ENCODE measurements around the gene DBH.

DBH gene

DNA sequence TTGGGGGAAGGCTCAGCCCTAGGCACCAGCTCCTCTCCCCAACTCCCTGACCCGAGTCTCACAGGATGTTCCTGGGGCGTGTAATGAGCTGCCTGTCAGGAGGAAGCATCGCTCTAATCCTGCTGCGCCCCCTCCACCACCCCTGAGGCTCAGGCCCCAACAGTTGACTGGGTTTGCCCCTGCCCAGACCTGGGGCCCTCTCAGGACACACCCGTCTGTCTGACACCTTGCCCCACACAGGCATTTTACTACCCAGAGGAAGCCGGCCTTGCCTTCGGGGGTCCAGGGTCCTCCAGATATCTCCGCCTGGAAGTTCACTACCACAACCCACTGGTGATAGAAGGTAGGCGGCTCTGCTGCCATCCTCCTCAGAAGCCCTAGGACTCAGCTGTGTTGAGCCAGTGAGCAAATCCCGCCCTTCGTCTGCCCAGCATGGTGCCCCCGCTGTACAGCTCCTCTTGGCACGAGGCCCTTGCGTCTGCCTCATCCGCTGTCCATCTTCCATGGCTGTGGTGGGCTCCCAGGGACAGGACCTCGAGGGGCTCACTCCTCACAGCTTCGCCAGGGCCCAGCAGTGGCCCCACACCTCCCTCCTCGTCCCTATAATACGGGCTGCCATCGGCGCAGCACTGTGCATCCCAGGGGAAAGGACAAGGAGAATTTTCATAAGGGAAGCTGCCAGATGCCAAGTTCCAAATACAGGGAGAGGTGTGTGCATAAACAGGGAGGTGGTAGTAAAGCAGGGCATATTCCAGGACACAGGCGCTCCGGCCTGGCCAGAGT, 8.0 kb downstream of the DBH start:
- no peak for DNase-seq (ENCODE audit: low spot score)

DNA sequence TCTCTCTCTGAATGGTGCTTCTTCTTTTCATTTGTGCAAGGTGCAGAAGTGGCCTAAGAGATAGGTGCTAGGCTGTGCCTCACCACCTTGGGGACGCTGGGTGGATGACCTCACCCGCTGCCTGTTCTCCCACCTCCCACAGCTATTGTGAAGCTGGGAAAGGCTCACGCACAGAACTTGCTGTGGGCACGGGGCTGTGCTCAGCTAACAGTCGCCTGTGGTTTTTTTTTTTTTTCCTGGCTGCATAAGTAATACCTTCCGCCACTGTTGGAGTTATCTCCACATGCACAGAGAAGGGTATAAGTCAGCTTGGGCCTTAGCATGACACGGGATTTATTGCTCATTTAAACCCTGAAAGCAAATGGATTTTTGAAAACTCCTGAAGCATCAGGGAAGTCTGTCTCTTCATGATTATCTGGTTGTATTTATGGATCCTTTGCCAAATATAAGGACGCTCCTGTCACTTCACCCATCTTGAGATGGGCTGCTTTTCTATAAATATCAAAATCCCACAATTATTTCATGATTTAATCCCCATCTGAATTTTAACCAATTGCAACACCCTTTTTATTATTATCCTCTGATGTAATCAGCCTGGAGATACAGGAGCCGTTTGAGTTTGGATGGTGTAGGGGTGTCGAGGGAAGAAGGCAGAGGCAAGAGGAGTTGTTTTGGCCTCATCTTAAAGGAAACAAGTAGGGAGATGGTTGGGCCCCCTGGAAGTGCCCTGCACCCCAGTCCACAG, 9.0 kb downstream of the DBH start:
- DNase-seq (ENCODE audit: low spot score): no peak

DNA sequence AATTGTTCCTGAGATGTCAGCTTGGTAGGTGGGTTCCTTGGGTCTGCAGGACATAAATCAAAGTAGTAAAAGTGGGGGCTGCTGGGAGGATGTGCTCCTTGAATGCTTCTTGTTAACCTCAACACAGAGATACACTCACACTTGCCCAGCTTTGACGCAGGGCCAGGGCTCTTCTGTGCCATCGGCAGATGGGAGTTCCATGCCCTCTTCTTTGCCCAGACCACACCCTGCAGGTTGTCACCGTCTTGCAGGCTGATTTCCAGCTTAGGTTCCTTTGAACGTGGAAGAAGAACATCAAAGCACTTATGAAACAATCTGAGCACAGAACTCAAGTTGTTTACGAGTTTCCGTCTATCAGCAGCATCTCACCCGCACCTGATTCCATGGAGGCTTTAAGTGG, 11.0 kb downstream of the DBH start:
- DNase-seq (ENCODE audit: low spot score): no peak

DNA sequence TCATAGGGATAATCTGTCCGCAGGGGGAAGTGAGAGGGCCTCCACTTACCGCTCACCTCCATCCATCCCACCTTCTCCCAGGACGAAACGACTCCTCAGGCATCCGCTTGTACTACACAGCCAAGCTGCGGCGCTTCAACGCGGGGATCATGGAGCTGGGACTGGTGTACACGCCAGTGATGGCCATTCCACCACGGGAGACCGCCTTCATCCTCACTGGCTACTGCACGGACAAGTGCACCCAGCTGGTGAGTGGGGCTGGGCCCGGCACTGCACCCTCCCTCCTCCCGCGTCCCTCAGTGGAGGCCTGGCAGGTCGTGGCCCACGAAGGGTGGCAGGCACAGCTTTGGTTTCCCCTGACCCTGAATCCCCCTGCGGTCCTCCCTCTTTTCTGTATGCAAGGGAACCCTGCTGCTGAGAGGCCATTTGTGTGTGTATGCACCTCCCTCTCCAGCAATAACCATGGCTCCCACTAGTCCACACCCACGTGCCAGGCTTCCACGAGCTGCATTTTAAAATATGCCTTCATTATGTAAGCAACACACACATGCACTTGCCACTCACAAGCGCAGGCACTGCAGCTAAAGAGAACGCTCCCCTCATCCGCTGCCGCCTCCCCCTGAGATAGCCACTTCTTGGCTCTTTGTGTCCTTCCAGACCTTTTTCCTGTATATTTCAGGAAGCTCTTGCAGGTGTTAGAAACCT, 11.8 kb downstream of the DBH start:
- no peak for DNase-seq (ENCODE audit: low spot score)

DNA sequence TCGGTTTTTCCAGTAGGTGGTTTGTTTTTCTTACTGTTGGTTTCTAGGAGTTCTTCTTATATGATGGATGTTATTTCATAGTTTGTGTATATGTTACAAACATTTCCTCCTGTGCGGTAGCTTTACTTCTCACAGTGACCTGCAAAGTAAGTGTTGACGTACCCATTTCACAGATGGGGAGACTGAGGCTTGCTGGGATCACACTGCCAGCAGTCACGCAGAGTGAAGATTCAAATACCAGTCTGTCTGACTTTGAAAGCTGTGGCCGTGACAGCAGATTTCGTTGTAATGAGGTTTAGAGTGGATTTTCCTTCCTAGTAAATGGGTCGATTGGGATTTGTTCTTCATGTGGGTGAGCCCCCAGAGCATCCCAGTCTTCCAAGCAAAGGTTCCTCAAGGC, 13.0 kb downstream of the DBH start:
- no peak for DNase-seq (ENCODE audit: low spot score)

DNA sequence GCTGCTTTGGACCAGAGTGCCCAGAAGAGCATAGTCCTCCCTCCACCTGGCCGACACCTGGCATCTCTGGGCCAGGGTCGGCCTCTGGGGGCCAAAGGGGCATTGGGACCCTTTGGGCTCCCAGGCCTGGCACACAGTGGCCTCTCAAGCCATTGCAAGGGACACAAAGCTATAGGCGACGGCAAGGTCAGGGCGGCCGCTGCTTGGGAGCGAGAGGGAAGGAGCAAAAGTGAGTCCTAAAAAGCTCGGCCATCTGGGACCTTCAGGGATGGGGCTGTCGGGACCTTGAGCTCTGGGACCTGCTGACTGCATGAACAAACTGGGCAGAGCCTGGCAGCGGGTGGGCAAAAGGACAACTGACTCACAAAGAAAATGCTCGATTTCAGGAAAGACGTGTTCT, 13.9 kb downstream of the DBH start:
- DNase-seq (ENCODE audit: low spot score): no peak

DNA sequence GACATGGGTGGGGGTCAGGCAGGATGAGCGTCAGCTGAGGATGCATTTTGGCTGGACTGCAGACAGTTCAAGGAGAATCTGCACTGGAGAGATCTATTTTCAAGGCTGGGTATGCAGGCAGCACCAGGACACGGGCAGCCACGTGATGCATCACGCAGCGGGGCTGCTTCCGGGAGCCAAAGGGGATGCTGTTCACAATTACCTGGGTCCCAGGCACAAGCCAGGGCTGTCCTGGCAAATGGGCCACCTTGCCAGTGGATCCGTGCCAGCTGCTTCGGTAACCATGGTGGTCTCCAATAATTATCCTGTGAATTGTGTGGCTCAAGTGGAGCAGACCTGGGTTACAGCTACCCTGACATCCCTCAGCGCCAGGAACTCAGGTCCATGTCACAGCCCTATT, 17.5 kb downstream of the DBH start:
- no peak for DNase-seq (ENCODE audit: low spot score)

DNA sequence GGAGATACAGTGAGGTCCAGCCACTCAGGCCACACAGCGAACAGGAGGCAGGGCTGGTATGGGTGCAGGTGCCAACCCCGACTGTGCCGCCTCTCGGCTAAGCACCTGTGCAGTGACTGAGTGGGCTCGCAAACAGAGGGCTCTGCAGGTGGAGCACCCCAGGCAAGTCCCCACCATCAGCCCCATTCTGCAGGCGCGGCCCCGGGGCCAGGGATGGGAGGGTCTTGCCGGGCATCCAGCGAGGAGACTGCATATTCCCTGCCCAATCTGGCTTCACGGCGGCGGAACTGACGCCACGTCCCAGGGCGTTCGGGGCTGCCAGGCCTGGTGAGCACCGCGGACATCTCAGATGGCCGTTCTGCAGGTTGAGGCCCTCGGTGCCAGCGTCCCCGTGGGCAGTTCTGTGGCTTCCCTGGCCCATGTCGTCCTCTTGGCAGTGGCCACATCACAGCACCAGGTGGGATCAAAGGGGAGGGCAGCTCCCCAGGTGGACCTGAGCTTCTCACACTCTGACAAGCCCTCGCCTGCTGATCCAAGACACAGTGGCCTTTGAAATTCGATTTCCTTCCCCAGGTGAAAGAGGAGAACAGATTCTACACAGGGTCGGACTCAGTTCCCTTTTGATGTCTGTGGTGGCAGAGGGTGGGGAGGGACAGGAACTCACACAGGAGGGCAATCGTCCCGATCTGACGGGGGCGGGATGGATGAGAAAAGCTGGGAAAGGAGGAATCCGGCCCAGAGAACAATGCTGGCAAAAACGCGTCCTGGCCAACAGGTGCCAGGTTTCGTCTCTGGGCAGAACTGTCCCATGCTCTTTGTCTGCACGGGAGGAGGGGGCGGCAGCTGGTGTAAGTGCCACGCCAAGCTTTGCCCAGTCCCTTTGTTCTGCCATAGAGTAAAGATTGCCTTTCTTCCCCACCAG, 18.8 kb downstream of the DBH start:
- no peak for DNase-seq (ENCODE audit: low spot score)

DNA sequence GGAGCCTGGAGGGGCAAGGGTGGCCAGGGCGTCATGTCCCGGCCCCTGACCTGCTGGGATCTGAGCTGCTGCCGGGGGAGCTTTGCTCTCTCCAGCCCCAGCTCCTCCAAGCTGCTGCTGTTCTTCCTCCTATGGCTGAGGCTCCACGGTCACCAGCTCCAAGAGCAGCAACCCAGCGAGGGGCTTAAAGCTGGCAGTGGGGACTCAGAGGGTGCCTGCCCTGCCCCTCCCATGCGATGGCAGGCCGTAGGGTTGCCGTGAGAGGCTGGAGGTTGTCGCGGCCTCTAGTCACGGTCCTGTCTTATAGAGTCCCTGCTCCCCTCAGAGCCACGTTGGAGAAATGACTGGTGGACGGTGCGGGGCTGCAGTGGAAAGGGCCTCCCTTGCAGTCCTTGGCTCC, 19.5 kb downstream of the DBH start:
- no peak for DNase-seq (ENCODE audit: low spot score)

DNA sequence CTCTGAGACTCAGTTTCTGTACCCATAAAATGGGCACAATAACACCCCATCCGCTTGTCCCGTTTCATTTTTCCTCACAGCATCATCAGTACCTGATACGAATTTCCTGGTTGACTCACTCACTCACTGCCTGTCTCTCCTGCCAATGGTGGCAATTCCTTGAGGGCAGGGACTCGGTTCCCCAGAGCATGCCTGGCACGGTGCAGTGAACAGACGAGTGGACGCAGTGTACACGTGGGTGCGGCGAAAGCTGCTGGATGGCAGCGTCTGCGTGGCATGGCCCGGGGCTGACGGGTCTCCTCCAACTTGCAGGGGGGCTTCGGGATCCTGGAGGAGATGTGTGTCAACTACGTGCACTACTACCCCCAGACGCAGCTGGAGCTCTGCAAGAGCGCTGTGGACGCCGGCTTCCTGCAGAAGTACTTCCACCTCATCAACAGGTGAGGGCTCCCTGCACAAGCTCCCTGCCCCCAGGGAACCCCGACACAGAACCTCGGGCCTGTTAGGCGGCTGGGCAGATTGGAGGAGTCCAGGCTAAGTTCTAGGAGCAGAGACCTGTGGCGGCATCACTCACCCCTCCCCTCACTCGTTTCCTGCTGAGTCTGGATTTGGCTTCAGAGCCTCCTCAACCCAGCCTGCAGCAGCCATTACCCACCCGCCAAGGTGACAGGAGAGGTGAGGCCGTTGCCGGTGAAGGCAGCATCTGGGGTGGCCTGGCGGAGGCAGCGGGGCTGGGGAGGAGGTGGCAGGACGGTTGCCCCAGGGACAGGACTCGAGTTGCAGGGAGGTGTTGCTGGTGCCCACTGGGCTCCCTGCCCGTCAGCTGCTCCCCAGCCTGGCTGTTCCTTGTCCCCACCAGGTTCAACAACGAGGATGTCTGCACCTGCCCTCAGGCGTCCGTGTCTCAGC, 20.3 kb downstream of the DBH start:
- no peak for DNase-seq (ENCODE audit: low spot score)

DNA sequence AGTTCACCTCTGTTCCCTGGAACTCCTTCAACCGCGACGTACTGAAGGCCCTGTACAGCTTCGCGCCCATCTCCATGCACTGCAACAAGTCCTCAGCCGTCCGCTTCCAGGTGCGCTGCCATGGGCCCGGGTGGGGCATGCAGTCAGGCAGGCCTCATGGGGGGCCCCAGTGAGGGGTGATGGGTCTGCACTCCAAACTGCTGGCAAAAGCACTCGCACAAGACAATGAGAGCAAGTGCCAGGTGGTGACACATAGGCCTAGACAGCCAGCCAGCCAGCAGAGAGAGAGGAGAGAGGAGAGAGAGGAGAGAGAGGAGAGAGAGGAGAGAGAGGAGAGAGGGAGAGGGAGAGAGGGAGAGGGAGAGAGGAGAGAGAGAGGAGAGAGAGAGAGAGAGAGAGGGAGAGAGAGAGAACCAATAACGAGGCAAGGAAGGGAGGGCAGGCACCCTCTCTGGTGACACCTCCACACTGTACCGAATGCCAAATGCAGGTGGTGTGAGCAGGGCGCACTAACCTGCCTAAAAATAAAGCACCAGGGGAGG, 21.0 kb downstream of the DBH start:
- no peak for DNase-seq (ENCODE audit: low spot score)

DNA sequence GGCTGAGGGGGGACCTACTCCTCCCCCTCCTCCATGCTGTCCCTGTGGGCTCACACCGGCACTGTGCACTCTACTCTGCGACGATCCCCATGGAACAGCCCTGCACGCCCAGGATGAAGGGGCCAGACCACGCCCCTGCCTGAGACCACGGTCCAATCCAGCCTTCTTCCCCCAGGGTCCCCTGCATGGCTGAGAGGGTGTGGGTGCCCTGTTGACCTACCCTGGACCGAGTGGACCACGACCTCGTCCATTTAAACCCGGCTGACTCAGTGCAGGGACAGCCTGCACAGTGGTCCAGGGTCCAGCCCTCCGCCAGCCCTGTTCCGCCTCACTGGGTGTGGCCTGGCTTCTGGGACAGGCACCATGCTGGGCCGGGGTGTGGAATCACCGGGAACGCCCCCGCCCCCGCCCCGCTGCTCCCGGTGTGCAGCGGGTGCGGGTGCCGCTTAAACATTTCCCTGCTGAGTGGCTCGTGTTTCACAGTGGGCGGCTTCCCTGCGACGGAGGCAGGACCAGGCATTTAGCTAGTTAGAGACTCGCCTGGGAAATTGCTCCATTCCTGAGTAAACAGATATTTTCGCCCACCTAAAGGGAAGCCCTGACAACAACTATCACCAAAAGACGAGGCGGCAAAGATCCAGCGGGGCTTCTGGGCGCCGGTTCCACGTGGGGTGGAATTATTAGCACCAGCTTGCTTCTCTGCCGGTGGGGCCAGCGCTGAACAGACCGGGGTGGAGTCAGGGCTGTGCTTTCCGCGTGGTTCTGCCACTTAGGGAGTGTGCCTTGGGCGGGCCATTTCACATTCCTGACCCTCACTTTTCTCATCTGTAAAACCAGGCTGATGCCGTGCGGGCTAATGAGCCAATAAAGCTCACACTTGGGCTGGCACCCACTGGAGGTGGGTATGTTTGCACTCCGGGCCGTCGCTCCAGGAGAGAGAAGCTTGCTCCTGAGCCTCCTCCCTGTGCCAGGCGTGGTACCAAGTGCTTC, 22.6 kb downstream of the DBH start:
- no peak for DNase-seq (ENCODE audit: low spot score)

DNA sequence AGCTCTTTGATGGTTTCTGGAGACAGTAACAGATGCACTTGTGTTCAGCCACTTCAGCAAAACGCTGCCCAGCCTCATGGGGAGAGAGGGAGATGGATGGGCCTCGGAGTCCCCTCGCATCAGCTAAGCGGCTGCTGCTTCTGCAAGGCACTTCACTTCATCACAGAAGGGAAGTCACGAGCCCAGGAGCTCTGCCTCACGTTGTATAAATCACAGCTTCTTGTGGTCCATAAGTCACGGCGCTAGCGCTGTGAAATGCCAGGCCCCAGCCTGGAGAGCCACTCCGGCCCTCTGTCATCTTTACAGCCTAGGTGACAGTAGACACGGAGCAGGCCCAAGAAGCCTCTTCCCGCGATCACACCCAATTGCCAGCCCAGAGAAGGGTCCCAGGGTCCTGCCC, 23.4 kb downstream of the DBH start:
- no peak for DNase-seq (ENCODE audit: low spot score)

DNA sequence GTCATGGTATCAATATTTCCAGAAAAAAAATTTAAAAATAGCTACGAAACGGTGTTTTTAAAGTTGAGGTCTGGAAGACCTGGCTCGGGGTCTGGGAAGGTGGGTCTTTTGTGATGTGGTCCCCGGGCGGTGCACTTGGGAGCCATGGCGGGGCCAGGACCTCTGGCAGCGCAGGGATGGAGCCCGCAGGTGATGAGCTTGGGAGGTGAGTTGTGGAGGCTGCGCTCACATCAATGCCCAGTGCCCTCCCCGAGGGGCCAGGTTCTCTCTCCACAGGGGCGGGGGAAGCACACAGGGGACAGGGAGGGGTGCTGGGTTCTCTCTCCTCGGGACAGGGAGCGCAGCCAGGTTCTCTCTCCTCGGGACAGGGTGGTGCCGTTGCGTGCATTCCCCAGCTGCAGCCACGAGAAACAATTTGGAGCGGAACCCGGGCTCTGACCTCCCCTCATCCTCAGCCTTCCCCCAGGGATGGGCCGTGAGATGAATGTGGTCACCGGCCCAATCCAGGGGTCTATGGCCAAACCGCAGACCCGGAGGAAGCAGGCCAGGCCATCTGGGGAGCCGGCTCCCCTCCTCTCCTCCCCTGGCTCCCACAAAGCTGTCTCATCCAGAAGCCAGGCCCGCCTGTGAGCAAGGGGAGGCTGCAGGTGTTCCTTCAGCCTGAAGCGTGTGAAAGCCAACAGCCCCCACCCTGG, 25.8 kb downstream of the DBH start:
- no peak for DNase-seq (ENCODE audit: low spot score)

DNA sequence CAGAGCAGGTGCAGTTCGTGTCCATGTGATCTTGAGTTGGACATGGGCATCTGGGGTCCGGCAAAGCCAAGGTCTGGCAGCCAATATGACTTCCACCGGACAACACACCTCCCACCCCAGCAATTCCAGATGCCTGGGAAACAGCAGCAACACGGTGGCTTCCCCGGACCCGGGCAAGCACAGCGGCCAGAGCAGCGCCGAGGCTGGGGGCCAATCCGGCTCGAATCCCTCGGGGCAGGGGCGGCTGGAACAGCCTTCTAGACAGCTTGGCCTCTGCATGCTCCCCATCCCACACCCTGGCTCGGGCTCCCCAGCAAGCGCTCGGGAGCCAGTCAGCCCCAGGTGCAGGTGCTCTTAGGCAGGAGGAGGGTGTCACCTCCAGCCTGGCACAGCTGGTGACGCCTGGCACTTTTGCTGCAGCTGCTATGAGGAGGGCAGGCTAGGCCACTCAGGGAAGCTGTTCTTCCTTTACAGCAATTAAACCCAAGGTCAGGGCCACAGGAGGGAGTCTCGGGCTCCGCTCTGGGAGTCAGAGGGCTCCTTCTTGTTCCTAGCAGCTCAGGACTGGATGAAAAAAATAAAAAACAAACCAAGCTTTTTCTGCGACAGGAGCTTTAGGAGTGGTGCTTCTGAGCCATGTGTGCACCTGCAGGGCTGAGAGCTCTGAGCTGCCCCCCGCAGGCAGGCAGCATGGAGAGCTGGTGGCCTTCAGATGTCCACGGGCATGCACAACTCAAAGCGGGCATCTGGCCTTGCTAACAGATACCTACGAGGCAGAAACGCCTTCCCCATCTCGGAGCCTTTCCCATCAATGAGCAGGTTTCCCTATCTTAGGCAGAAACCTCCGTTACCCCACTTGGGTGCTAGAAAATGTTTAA, 28.2 kb downstream of the DBH start:
- no peak for DNase-seq (ENCODE audit: low spot score)

DNA sequence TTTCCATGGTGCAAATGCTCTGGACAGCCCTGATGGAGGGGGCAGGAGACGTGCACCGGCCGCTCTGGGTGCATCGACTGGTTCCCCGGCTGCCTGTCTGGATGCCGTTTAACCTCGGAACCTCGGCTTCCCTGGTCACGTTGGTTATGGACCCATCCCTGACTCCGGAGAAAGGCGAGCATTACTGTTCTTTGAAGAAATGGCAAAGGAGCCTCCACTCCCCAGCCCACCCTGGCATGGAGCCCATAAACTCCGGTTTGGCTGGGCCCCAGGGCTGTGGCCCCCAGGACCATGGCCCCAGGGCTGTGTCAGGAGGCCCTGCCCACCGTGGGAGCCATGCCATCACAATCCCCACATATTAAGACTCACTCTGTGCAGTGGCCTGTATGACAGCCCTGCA, 28.9 kb downstream of the DBH start:
- no peak for DNase-seq (ENCODE audit: low spot score)

DNA sequence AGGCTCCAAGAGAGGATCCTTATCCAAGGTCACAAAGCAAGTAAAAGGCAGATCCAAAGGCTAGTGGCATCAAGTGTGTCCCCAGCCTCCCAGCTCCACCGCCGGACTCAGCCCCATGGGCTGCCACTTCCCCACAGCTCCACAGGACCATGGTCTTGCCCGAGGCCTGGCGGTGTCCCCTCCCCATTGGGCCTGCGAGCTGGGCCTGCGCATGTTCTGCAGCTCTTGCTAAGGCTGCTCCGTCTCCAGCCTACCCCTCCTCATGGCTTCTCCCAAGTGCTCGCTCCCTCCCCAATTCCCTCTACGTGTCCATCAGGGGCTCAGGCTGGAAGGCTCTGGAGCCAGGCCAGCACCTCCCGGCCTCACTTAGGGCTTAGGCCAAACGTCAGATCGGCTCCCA, 29.4 kb downstream of the DBH start:
- no peak for DNase-seq (ENCODE audit: low spot score)

DNA sequence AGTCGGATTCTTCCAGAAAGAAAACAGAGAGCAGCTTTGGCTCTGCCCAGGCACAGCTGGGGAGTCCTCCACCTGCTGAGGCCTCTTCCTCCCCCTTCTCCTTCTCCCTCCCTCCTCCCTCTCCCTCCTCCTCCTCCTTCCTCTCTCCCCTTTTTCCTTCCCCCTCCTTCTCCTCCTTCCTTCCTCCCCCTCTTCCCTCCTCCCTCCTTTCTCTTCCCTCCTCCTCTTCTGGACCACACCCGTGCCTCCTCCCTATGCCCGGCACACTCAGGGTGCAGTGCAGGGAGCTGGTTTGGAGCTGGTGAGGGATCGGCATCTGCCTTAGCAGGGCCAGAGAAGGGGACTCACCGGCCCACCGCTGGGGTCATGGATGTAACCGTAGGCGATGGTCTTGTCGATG, 30.2 kb downstream of the DBH start:
- DNase-seq (ENCODE audit: low spot score): no peak
